GM12878 (cell line): ENCODE measurements around the gene SMARCAD1. TPM values are rescaled to one million over a fixed set of nuclear protein-coding genes. Genes with fewer than 3 reads are reported as not detected.

Experiments used
- BACH1 ChIP-seq: fragments of 450-650 bp; IDR thresholded peaks from 2 replicates; pipeline ENCODE4 v1.6.1; 2017; ENCODE audit warnings: mild to moderate bottlenecking, borderline replicate concordance
- BRCA1 ChIP-seq: IDR thresholded peaks from 2 replicates; pipeline ENCODE4 v1.6.1; 2011; ENCODE audit warnings: low read depth, low read length, improper control_type of control experiment
- CEBPB ChIP-seq, 2 experiments: fragments of 150-350 bp in 1 of 2; IDR thresholded peaks; 2 replicates each; pipeline ENCODE4 v1.6.1; 2012 to 2014; ENCODE audit warnings: low read depth in 2 of 2, low read length in 2 of 2, borderline replicate concordance in 1 of 2, inconsistent platforms in 1 of 2
- CHD1 ChIP-seq: IDR thresholded peaks from 2 replicates; pipeline ENCODE4 v1.6.1; 2012; ENCODE audit warnings: low read depth, low read length, improper control_type of control experiment
- FOS ChIP-seq: IDR thresholded peaks from 3 replicates; pipeline ENCODE4 v1.6.1; 2011; ENCODE audit warnings: borderline replicate concordance; ENCODE audit not compliant: insufficient read length; ENCODE audit errors: extremely low read depth
- MTA2 ChIP-seq: fragments of 450-650 bp; IDR thresholded peaks from 2 replicates; pipeline ENCODE4 v1.6.1; 2016; ENCODE audit warnings: low read depth, mild to moderate bottlenecking, moderate library complexity
- MTA3 ChIP-seq: IDR thresholded peaks from 2 replicates; pipeline ENCODE4 v1.6.1; 2012; ENCODE audit warnings: low read length, inconsistent platforms, borderline replicate concordance
- MXI1 ChIP-seq: fragments of 150-350 bp; IDR thresholded peaks from 2 replicates; pipeline ENCODE4 v1.6.1; 2011; ENCODE audit warnings: low read depth, mild to moderate bottlenecking, inconsistent platforms, low read length, improper control_type of control experiment
- MYC ChIP-seq: IDR thresholded peaks from 2 replicates; pipeline ENCODE4 v1.6.1; 2011; ENCODE audit warnings: mild to moderate bottlenecking, low read length, moderate library complexity, inconsistent platforms; ENCODE audit not compliant: insufficient read depth, insufficient replicate concordance, insufficient read length, severe bottlenecking
- NBN ChIP-seq: fragments of 450-650 bp; IDR thresholded peaks from 2 replicates; pipeline ENCODE4 v1.6.1; 2016
- NKRF ChIP-seq: fragments of 450-650 bp; conservative IDR thresholded peaks from 2 replicates; pipeline ENCODE4 v1.6.1; 2017; ENCODE audit warnings: mild to moderate bottlenecking, moderate library complexity
- PBX3 ChIP-seq: IDR thresholded peaks from 2 replicates; pipeline ENCODE4 v1.6.1; 2011; ENCODE audit warnings: mild to moderate bottlenecking, low read depth, low read length, moderate library complexity; ENCODE audit not compliant: insufficient replicate concordance
- RELB ChIP-seq: fragments of 450-650 bp; IDR thresholded peaks from 2 replicates; pipeline ENCODE4 v1.6.1; 2017; ENCODE audit warnings: low read depth, mild to moderate bottlenecking, moderate library complexity
- SREBF2 ChIP-seq: IDR thresholded peaks from 2 replicates; pipeline ENCODE4 v1.6.1; 2012; ENCODE audit warnings: mild to moderate bottlenecking, low read length
- USF1 ChIP-seq: IDR thresholded peaks from 2 replicates; pipeline ENCODE4 v1.6.1; 2011; ENCODE audit warnings: borderline replicate concordance, low read depth, mild to moderate bottlenecking, moderate library complexity, mixed read lengths, low read length; ENCODE audit not compliant: insufficient read depth; ENCODE audit errors: extremely low read length
- YBX1 ChIP-seq: fragments of 450-650 bp; IDR thresholded peaks from 2 replicates; pipeline ENCODE4 v1.6.1; 2016; ENCODE audit warnings: antibody characterized with exemption
- ZBTB11 ChIP-seq: fragments of 450-650 bp; formaldehyde crosslinking; IDR thresholded peaks from 2 replicates; pipeline ENCODE4 v1.5.0; 2022; ENCODE audit warnings: mild to moderate bottlenecking, missing genetic modification characterization
- ZNF207 ChIP-seq: fragments of 450-650 bp; IDR thresholded peaks from 2 replicates; pipeline ENCODE4 v1.6.1; 2014; ENCODE audit warnings: antibody characterized with exemption, mild to moderate bottlenecking, borderline replicate concordance
- ZNF217 ChIP-seq: fragments of 450-650 bp; IDR thresholded peaks from 2 replicates; pipeline ENCODE4 v1.6.1; 2017; ENCODE audit warnings: antibody characterized with exemption, mild to moderate bottlenecking
- polyA plus RNA-seq, 11 experiments: library from polyadenylated mRNA; depleted of rRNA in 4 of 11; unstranded in 6 of 11; stranded (reverse) in 5 of 11; fragments of >200 nt; fragmentation: Nextera tagmentation in 4 of 11; fragmentation: Illumina TruSeq in 1 of 11; extraction: Ambion mirVana in 4 of 11; extraction: Trizol in 1 of 11; gene quantifications; 1 replicate in 1 of 11; 2 replicates in 10 of 11; pipeline versions ENCODE4 v1.2.1 to v1.2.3, GENCODE V29; 2011 to 2016; ENCODE audit warnings: inconsistent platforms in 2 of 11, missing spikeins in 2 of 11, low read depth in 1 of 11
- total RNA-seq, 4 experiments: library from RNA; depleted of rRNA in 3 of 4; stranded (reverse); fragments of >200 nt in 3 of 4; fragmentation: Illumina TruSeq in 1 of 4; extraction: Trizol in 1 of 4; gene quantifications; 2 replicates each; pipeline versions ENCODE4 v1.2.1 to v1.2.3, GENCODE V29; 2013 to 2021

The SMARCAD1 gene
- total and polyA plus RNA-seq, 10 of the 15 experiments (the other 5 are each of a cell fraction or from before 2014, with no cell fraction given): 7.6 to 41.2 (median 27.7) TPM

- TF ChIP-seq USF1 (no peak), ZNF207 (peak; percentile 95; the same call in 1 of the 2 replicates), BACH1 (0 out of 2 replicates have a peak, but pooled peaks have one; percentile 53), NKRF (peak; percentile 84; the same call in 1 of the 2 replicates), CHD1 (no peak), ZBTB11 (CRISPR knock-in tag) (no peak), MYC (peak; percentile 91), MTA2 (peak; percentile 37; the same call in 1 of the 2 replicates), FOS (no peak), PBX3 (no peak), BRCA1 (peak; percentile 67), SREBF2 (no peak), MXI1 (peak; percentile 79), RELB (peak; percentile 89), MTA3 (0 out of 2 replicates have a peak, but pooled peaks have one; percentile 44), YBX1 (no peak), ZNF217 (no peak), NBN (peak; percentile 97), CEBPB (IDR thresholded peaks at IDR 0.05; ENCODE audit: borderline replicate concordance in 1 of 2, low read depth in 2 of 2, low read length in 2 of 2) (peak in 1 of 2 experiments; percentile 91; a peak in 2 of 4 replicates)
These were observed at the start of gene SMARCAD1 (continued) for GRCh38 chr4:94207469-94208224.
